IPS-18c (cell line): Measurements from ENCODE around the gene MBOAT2.

Source experiments
- H3K4me3 ChIP-seq: 2 replicates; pipeline ENCODE4 v1.7.0; 2013; ENCODE audit warnings: low read depth, mild to moderate bottlenecking, low read length, moderate library complexity; ENCODE audit not compliant: insufficient read depth
- H3K9me3 ChIP-seq: one replicate; pipeline ENCODE4 v1.6.1; 2013; ENCODE audit warnings: mild to moderate bottlenecking, low read length, moderate library complexity; ENCODE audit not compliant: control insufficient read depth, insufficient read depth

Gene MBOAT2

GRCh38 chr2:8999797-9000196 lies 3.7 kb downstream of the MBOAT2 start:
- no peak overlapping the region for H3K4me3 ChIP-seq
- H3K9me3 ChIP-seq, result no peaks in the 10 kb centered on the region

- Histone ChIP-seq H3K9me3 (no peaks in the 10 kb centered on the region), H3K4me3 (no peak overlapping the region)
These were observed 4.4 kb downstream of the MBOAT2 start for GRCh38 chr2:8999102-8999446.

GRCh38 chr2:8998418-8999101 lies 4.9 kb downstream of the MBOAT2 start:
- Histone ChIP-seq H3K9me3 (no peaks in the 10 kb centered on the region), H3K4me3 (no peak overlapping the region)

GRCh38 chr2:8997631-8998030 lies 5.9 kb downstream of the MBOAT2 start:
- no peaks in the 10 kb centered on the region for H3K9me3 ChIP-seq
- H3K4me3 ChIP-seq, result no peak overlapping the region

- Histone ChIP-seq H3K4me3 (no peak overlapping the region), H3K9me3 (no peaks in the 10 kb centered on the region)
These were observed 6.4 kb downstream of the MBOAT2 start for GRCh38 chr2:8997108-8997507.

- Histone ChIP-seq H3K9me3 (no peaks in the 10 kb centered on the region), H3K4me3 (no peak overlapping the region)
These were observed 7.5 kb downstream of the MBOAT2 start for GRCh38 chr2:8996006-8996405.

GRCh38 chr2:8994386-8994785 lies 9.1 kb downstream of the MBOAT2 start:
- Histone ChIP-seq H3K4me3 (no peak overlapping the region), H3K9me3 (no peaks in the 10 kb centered on the region)

- no peak overlapping the region for H3K4me3 ChIP-seq
- H3K9me3 ChIP-seq, result no peaks in the 10 kb centered on the region
These were observed 9.6 kb downstream of the MBOAT2 start for GRCh38 chr2:8993902-8994278.

GRCh38 chr2:8993196-8993901 lies 10.1 kb downstream of the MBOAT2 start:
- H3K9me3 ChIP-seq, result no peaks in the 10 kb centered on the region
- H3K4me3 ChIP-seq, result no peak overlapping the region

GRCh38 chr2:8992643-8993042 lies 10.8 kb downstream of the MBOAT2 start:
- no peak overlapping the region for H3K4me3 ChIP-seq
- H3K9me3 ChIP-seq, result no peaks in the 10 kb centered on the region

- H3K9me3 ChIP-seq, result no peaks in the 10 kb centered on the region
- H3K4me3 ChIP-seq, result no peak overlapping the region
These were observed 13.9 kb downstream of the MBOAT2 start for GRCh38 chr2:8989536-8990079.

GRCh38 chr2:8987410-8987809 lies 16.1 kb downstream of the MBOAT2 start:
- Histone ChIP-seq H3K4me3 (no peak overlapping the region), H3K9me3 (no peaks in the 10 kb centered on the region)

GRCh38 chr2:8986327-8986976 lies 17.0 kb downstream of the MBOAT2 start:
- Histone ChIP-seq H3K9me3 (no peaks in the 10 kb centered on the region), H3K4me3 (no peak overlapping the region)

GRCh38 chr2:8985561-8986326 lies 17.7 kb downstream of the MBOAT2 start:
- Histone ChIP-seq H3K4me3 (no peak overlapping the region), H3K9me3 (no peaks in the 10 kb centered on the region)

GRCh38 chr2:8984855-8985254 lies 18.6 kb downstream of the MBOAT2 start:
- H3K9me3 ChIP-seq, result no peaks in the 10 kb centered on the region

GRCh38 chr2:8984157-8984556 lies 19.3 kb downstream of the MBOAT2 start:
- Histone ChIP-seq H3K4me3 (no peak overlapping the region), H3K9me3 (no peaks in the 10 kb centered on the region)

More at GRCh38 chr2:8984855-8985254, 18.6 kb downstream of the MBOAT2 start:
- no peak overlapping the region for H3K4me3 ChIP-seq

GRCh38 chr2:8983571-8983970 lies 19.9 kb downstream of the MBOAT2 start:
- H3K4me3 ChIP-seq, result no peak overlapping the region
- no peaks in the 10 kb centered on the region for H3K9me3 ChIP-seq
